B cell (primary cell): ENCODE measurements around the gene SWSAP1. TPM values are rescaled to one million over a fixed set of nuclear protein-coding genes. Genes with fewer than 3 reads are reported as not detected.

Experiments used
- ATAC-seq: fragments of 200-7000 bp; cut with Tn5 transposase; one replicate; pipeline ENCODE4 v1.10.0; 2021; ENCODE audit warnings: low read depth, mild to moderate bottlenecking, moderate number of reproducible peaks, moderate library complexity
- CTCF ChIA-PET: fragments of 350-600 bp; sonication (Branson Sonifier 250); formaldehyde crosslinking; loops from one replicate; lab custom pipeline; 2021; ENCODE audit warnings: antibody characterized with exemption, inconsistent platforms; lab: Charles Lee
- POLR2A ChIA-PET: fragments of 350-600 bp; sonication (Branson Sonifier 250); formaldehyde crosslinking; loops from one replicate; lab custom pipeline; 2021; ENCODE audit warnings: antibody characterized with exemption; lab: Charles Lee
- DNase-seq: peaks from one replicate; pipeline ENCODE4 v3.0.0; 2013
- H2AFZ ChIP-seq: 2 replicates; pipeline ENCODE4 v1.6.1; 2012; ENCODE audit warnings: mild to moderate bottlenecking, low read depth, low read length; ENCODE audit not compliant: insufficient read depth, poor library complexity, severe bottlenecking
- H3K27ac ChIP-seq, 2 donors: 1 replicate in 1 of 2; 2 replicates in 1 of 2; pipeline ENCODE4 v1.5.1; 2012 to 2013; ENCODE audit warnings: low read length in 2 of 2, mild to moderate bottlenecking in 2 of 2, moderate library complexity in 1 of 2
- H3K27me3 ChIP-seq, 4 experiments: fragments of 200-600 bp in 1 of 4; sonication (generic) in 1 of 4; replicated peaks in 1 of 4; 1 replicate in 2 of 4; 2 replicates in 2 of 4; pipeline versions ENCODE4 v1.6.1 to v1.7.0; 2013 to 2016; ENCODE audit warnings: low read length in 3 of 4, mild to moderate bottlenecking in 2 of 4, mixed read lengths in 1 of 4, moderate library complexity in 1 of 4; ENCODE audit not compliant: insufficient read depth in 4 of 4, control insufficient read depth in 3 of 4; ENCODE audit errors: control extremely low read depth in 1 of 4
- H3K36me3 ChIP-seq, 2 experiments: replicated peaks in 1 of 2; 1 replicate in 1 of 2; 2 replicates in 1 of 2; pipeline versions ENCODE4 v1.6.1 to v1.7.1; 2013; ENCODE audit warnings: low read length in 1 of 2; ENCODE audit not compliant: insufficient read depth in 2 of 2, control insufficient read depth in 1 of 2; ENCODE audit errors: control extremely low read depth in 1 of 2, extremely low read depth in 1 of 2
- H3K4me1 ChIP-seq, 2 donors: fragments of 200-600 bp in 1 of 2; sonication (generic) in 1 of 2; 1 replicate in 1 of 2; 2 replicates in 1 of 2; pipeline versions ENCODE4 v1.5.1 to v1.6.1; 2013 to 2017; ENCODE audit warnings: low read length in 2 of 2; ENCODE audit not compliant: control insufficient read depth in 2 of 2, insufficient read depth in 2 of 2
- H3K4me2 ChIP-seq: replicated peaks from 2 replicates; pipeline ENCODE3; 2012; ENCODE audit warnings: mild to moderate bottlenecking, low read depth, low read length; ENCODE audit not compliant: poor library complexity, severe bottlenecking
- H3K4me3 ChIP-seq, 5 experiments: fragments of 200-600 bp in 1 of 5; sonication (generic) in 1 of 5; 1 replicate in 3 of 5; 2 replicates in 2 of 5; pipeline versions ENCODE4 v1.5.1 to v1.7.0; 2011 to 2016; ENCODE audit warnings: low read length in 4 of 5, mild to moderate bottlenecking in 4 of 5, low read depth in 2 of 5, control low read depth in 1 of 5, moderate library complexity in 1 of 5; ENCODE audit not compliant: insufficient read depth in 1 of 5; ENCODE audit errors: control extremely low read depth in 1 of 5, extremely low read depth in 1 of 5
- H3K79me2 ChIP-seq: fragments of 200-600 bp; sonication (generic); one replicate; pipeline ENCODE4 v1.6.0; 2016; ENCODE audit warnings: low read length; ENCODE audit not compliant: control insufficient read depth, insufficient read depth
- H3K9ac ChIP-seq: fragments of 200-600 bp; sonication (generic); 2 replicates; pipeline ENCODE4 v1.6.1; 2017; ENCODE audit warnings: mild to moderate bottlenecking, low read length, moderate library complexity
- H3K9me3 ChIP-seq, 3 donors: one replicate each; pipeline versions ENCODE4 v1.6.1 to v1.7.1; 2013; ENCODE audit warnings: low read length in 2 of 3; ENCODE audit not compliant: control insufficient read depth in 2 of 3, insufficient read depth in 1 of 3; ENCODE audit errors: control extremely low read depth in 1 of 3
- H4K20me1 ChIP-seq: 2 replicates; pipeline ENCODE4 v1.6.0; 2012; ENCODE audit warnings: mild to moderate bottlenecking, low read length; ENCODE audit not compliant: insufficient read depth, control insufficient read depth, poor library complexity, severe bottlenecking
- H3K27ac Mint-ChIP-seq: one replicate; pipeline ENCODE4 v1.8.0; 2021; ENCODE audit warnings: mixed read lengths
- H3K27me3 Mint-ChIP-seq: one replicate; pipeline ENCODE4 v1.8.0; 2021; ENCODE audit warnings: mixed read lengths
- H3K4me1 Mint-ChIP-seq: one replicate; pipeline ENCODE4 v1.8.0; 2021; ENCODE audit warnings: mixed read lengths
- H3K4me3 Mint-ChIP-seq: one replicate; pipeline ENCODE4 v1.8.0; 2021; ENCODE audit warnings: mixed read lengths
- H3K9me3 Mint-ChIP-seq: one replicate; pipeline ENCODE4 v1.8.0; 2022; ENCODE audit warnings: mixed read lengths; ENCODE audit not compliant: insufficient read depth
- CTCF ChIP-seq: fragments of 200-600 bp; IDR thresholded peaks from one replicate; pipeline ENCODE4 v1.8.0; 2022; ENCODE audit warnings: antibody characterized with exemption, mild to moderate bottlenecking
- EZH2 ChIP-seq: IDR thresholded peaks from 2 replicates; pipeline ENCODE4 v1.6.1; 2012; ENCODE audit warnings: borderline replicate concordance, low read depth, mild to moderate bottlenecking, moderate library complexity, low read length; ENCODE audit not compliant: insufficient read depth, poor library complexity, severe bottlenecking
- WGBS: methylation state at CpG from one replicate; pipeline ENCODE4 v1.1.5; 2013; ENCODE audit warnings: missing lambda C conversion rate; ENCODE audit not compliant: insufficient coverage; 5-methylcytosine and 5-hydroxymethylcytosine counted together
- intact Hi-C: fragments of 100-400 bp; cut with micrococcal nuclease; formaldehyde crosslinking; loops from one replicate; pipeline ENCODE4 v1.10.0; 2022
- polyA plus RNA-seq: library from polyadenylated mRNA; depleted of rRNA; stranded (reverse); fragments of >200 nt; gene quantifications from 2 replicates; pipeline ENCODE4 v1.2.3, GENCODE V29; 2012
- total RNA-seq, 2 donors: library from RNA; stranded (reverse); fragments of 120-200 nt in 1 of 2; gene quantifications; 1 replicate in 1 of 2; 2 replicates in 1 of 2; pipeline versions ENCODE4 v1.2.3 to v1.2.4, GENCODE V29; 2013 to 2022

The SWSAP1 gene
- total and polyA plus RNA-seq, 2 donors (not counting 1 experiment from before 2014, with no cell fraction given): 5.0 to 7.6 TPM

GRCh38 chr19:11335449-11336146 is 38.9 kb upstream of the SWSAP1 start:
- H4K20me1 ChIP-seq: no peaks in the 10 kb centered on the region
- POLR2A ChIA-PET: no interaction called here

More at GRCh38 chr19:11335449-11336146, 38.9 kb upstream of the SWSAP1 start:
- no peak overlapping the region for H2AFZ ChIP-seq
- H3K27me3 ChIP-seq: no peaks in the 10 kb centered on the region
- peaks cover 0 to 13% (median 0%) of the 10 kb centered on the region in 3 donors for H3K9me3 ChIP-seq
- DNase-seq: no peak
- intact Hi-C loops: no loop called here
- no peak overlapping the region for H3K4me2 ChIP-seq
- peaks cover 10 to 16% of the 10 kb centered on the region in 2 donors for H3K4me1 ChIP-seq
- H3K27ac ChIP-seq: no peak overlapping the region
- WGBS: over 99% methylated on average over 16 of the region's 17 CpGs
- H3K4me3 ChIP-seq: no peak overlapping the region
- peaks cover 6 to 10% of the 10 kb centered on the region in 2 experiments for H3K36me3 ChIP-seq
- no peak overlapping the region for H3K27ac Mint-ChIP-seq
- TF ChIP-seq EZH2 (no peak), CTCF (no peak)
- no peaks in the 10 kb centered on the region for H3K27me3 Mint-ChIP-seq
- no peak overlapping the region for H3K9ac ChIP-seq
- peaks cover 21% of the 10 kb centered on the region for H3K4me1 Mint-ChIP-seq
- ATAC-seq: no peak
- H3K9me3 Mint-ChIP-seq: no peaks in the 10 kb centered on the region
- no peaks in the 10 kb centered on the region for H3K79me2 ChIP-seq
- no peak overlapping the region for H3K4me3 Mint-ChIP-seq
- CTCF ChIA-PET: no interaction called here
